ENCODE data around the gene BICD1.
"Not testable (repeated sequence)": the region's sequence is repeated elsewhere in the genome, so short reads cannot be mapped to it uniquely, and the experiment has no call there.

The BICD1 gene

GRCh38 chr12:32229971-32230612 lies 123.4 kb downstream of the BICD1 start:
- Histone ChIP-seq H3K4me3 (replicated peaks; ENCODE audit: insufficient read depth, low read length) (no peak overlapping the region), H3K27ac (replicated peaks) (no peak overlapping the region), H3K27me3 (ENCODE audit: insufficient read depth, poor library complexity, severe bottlenecking) (no peaks in the 10 kb centered on the region)
- TF ChIP-seq SPI1 (IDR thresholded peaks at IDR 0.05; ENCODE audit: borderline replicate concordance, low read depth) (no peak), GABPA (IDR thresholded peaks at IDR 0.05; ENCODE audit: low read depth) (no peak)
- no peak for DNase-seq (ENCODE audit: low read depth in 1 of 2, low spot score in 1 of 2)

DNA sequence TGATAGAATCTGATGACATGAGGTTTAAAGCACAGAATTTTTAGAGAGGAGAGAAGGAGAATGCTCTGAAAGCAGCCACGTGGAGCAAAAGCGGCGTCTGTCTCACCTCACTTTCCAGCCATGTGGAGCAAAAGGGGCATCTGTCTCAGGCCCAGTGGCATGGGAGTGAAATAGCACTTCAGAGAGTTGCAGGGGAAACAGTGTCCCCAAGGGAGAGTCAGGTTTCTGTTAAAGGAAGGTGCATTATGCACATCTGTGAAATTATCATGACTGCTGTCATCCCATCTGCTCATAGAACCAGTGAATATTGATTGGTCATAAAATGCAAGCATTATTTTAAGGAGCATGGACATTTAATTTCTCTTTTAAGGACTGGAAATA lies 124.0 kb downstream of the BICD1 start:
- TF ChIP-seq SPI1 (IDR thresholded peaks at IDR 0.05; ENCODE audit: borderline replicate concordance, low read depth) (no peak), POLR2AphosphoS5 (IDR thresholded peaks at IDR 0.05; ENCODE audit: low read depth) (no peak), REST (IDR thresholded peaks at IDR 0.05; ENCODE audit: insufficient replicate concordance, low read depth) (no peak), GABPA (IDR thresholded peaks at IDR 0.05; ENCODE audit: low read depth) (no peak)
- TF ChIP-seq, protein P1, sequence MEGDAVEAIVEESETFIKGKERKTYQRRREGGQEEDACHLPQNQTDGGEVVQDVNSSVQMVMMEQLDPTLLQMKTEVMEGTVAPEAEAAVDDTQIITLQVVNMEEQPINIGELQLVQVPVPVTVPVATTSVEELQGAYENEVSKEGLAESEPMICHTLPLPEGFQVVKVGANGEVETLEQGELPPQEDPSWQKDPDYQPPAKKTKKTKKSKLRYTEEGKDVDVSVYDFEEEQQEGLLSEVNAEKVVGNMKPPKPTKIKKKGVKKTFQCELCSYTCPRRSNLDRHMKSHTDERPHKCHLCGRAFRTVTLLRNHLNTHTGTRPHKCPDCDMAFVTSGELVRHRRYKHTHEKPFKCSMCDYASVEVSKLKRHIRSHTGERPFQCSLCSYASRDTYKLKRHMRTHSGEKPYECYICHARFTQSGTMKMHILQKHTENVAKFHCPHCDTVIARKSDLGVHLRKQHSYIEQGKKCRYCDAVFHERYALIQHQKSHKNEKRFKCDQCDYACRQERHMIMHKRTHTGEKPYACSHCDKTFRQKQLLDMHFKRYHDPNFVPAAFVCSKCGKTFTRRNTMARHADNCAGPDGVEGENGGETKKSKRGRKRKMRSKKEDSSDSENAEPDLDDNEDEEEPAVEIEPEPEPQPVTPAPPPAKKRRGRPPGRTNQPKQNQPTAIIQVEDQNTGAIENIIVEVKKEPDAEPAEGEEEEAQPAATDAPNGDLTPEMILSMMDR (IDR thresholded peaks at IDR 0.05; ENCODE audit: insufficient read depth, low read length): no peak
- DNase-seq (ENCODE audit: low read depth in 1 of 2, low spot score in 1 of 2): no peak
- H3K27me3 ChIP-seq (ENCODE audit: insufficient read depth, poor library complexity, severe bottlenecking): no peaks in the 10 kb centered on the region
- no peak overlapping the region for H3K4me3 ChIP-seq (replicated peaks; ENCODE audit: insufficient read depth, low read length)
- H3K27ac ChIP-seq (replicated peaks): no peak overlapping the region

GRCh38 chr12:32231361-32231760 lies 124.7 kb downstream of the BICD1 start:
- not testable (repeated sequence) for H3K27ac ChIP-seq (replicated peaks); H3K27me3 ChIP-seq (ENCODE audit: insufficient read depth, poor library complexity, severe bottlenecking); H3K4me3 ChIP-seq (replicated peaks; ENCODE audit: insufficient read depth, low read length); DNase-seq (ENCODE audit: low read depth in 1 of 2, low spot score in 1 of 2)

DNA sequence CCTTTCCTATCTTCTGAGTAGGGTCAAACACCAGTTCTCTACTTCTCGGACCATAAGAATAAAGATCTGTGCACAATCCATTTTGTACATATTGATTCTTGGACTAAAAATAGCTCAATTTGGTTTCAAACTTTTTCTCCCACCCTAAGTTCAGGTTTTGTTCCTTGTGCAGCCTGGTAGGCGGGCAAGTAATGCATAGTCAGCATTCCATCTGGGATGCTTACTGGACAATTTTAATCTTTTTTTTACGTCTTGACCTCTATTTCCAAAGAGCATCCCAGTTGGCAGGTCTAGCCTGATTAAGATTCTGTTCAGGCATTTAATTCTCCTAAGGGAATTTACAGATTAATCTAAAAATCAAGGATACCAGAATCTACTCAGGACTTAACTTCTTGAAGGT lies 126.9 kb downstream of the BICD1 start:
- no peak for DNase-seq (ENCODE audit: low read depth in 1 of 2, low spot score in 1 of 2)
- H3K27ac ChIP-seq (replicated peaks): no peak overlapping the region
- H3K4me3 ChIP-seq (replicated peaks; ENCODE audit: insufficient read depth, low read length): no peak overlapping the region
- no peaks in the 10 kb centered on the region for H3K27me3 ChIP-seq (ENCODE audit: insufficient read depth, poor library complexity, severe bottlenecking)
- no peak for TF ChIP-seq REST (IDR thresholded peaks at IDR 0.05; ENCODE audit: insufficient replicate concordance, low read depth)

DNA sequence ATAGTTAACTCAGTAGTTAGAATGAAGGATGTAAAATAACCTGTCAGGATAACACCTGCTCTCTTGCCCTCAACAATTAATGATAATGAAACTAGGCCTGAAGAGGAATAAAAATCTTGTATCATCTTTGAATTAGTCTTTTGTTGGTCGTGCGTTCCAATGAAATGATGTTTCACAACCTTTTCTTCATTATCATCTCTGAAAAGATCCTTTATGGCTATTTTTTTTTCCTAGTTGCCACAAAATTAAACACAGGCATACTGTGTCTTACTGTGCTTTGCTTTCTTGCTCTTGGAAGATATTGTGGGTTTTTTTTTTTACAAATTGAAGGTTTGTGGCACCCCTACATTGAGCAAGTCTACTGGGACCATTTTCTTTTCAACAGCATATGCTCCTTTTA lies 128.6 kb downstream of the BICD1 start:
- TF ChIP-seq SPI1 (IDR thresholded peaks at IDR 0.05; ENCODE audit: borderline replicate concordance, low read depth) (no peak), GABPA (IDR thresholded peaks at IDR 0.05; ENCODE audit: low read depth) (no peak), REST (IDR thresholded peaks at IDR 0.05; ENCODE audit: insufficient replicate concordance, low read depth) (no peak), POLR2AphosphoS5 (IDR thresholded peaks at IDR 0.05; ENCODE audit: low read depth) (no peak)
- TF ChIP-seq, protein P1 (IDR thresholded peaks at IDR 0.05; ENCODE audit: insufficient read depth, low read length): no peak
- H3K27me3 ChIP-seq (ENCODE audit: insufficient read depth, poor library complexity, severe bottlenecking): no peaks in the 10 kb centered on the region
- H3K4me3 ChIP-seq (replicated peaks; ENCODE audit: insufficient read depth, low read length): no peak overlapping the region
- H3K27ac ChIP-seq (replicated peaks): no peak overlapping the region
- DNase-seq (ENCODE audit: low read depth in 1 of 2, low spot score in 1 of 2): no peak

All from HL-60 (cell line).